HTR-8/SVneo (cell line): Measurements from ENCODE around the gene GARIN1A.

Experiments used
- DNase-seq: peaks from one replicate; pipeline ENCODE4 v3.0.0; 2011; ENCODE audit warnings: low spot score, mixed read lengths; ENCODE audit not compliant: insufficient read length
- FAIRE-seq: peaks from 2 replicates; lab custom pipeline; 2011; peaks lifted over from hg19 to GRCh38; lab: Jason Lieb, UNC

Gene GARIN1A

GRCh38 chr7:128710481-128710880 lies 38.4 kb downstream of the GARIN1A start:
- DNase-seq (no peak), FAIRE-seq (no peak)

- no peak for DNase-seq
- no peak for FAIRE-seq
Observed at GRCh38 chr7:128713794-128714193, 41.7 kb downstream of the GARIN1A start.

- FAIRE-seq, result no peak
- no peak for DNase-seq
Observed at GRCh38 chr7:128714701-128715495, 42.8 kb downstream of the GARIN1A start.

GRCh38 chr7:128718967-128719642 lies 47.0 kb downstream of the GARIN1A start:
- DNase-seq (no peak), FAIRE-seq (no peak)

GRCh38 chr7:128721376-128721775 lies 49.3 kb downstream of the GARIN1A start:
- no peak for FAIRE-seq
- DNase-seq, result no peak
